HG03135 (cell line): Measurements from ENCODE around the gene PNMT.

Source experiments
- ATAC-seq: cut with Tn5 transposase; IDR thresholded peaks from one replicate; pipeline ENCODE4 v1.9.1; 2021; ENCODE audit warnings: mild to moderate bottlenecking, moderate library complexity; ENCODE audit not compliant: unreplicated experiment

PNMT gene

GRCh38 chr17:39666601-39667261, 1.5 kb upstream of the PNMT start:
- no peak for ATAC-seq

- no peak for ATAC-seq
These were observed 850 bp upstream of the PNMT start for GRCh38 chr17:39667262-39667944.

- no peak for ATAC-seq
These were observed 1.9 kb downstream of the PNMT start for GRCh38 chr17:39669897-39670735.

GRCh38 chr17:39670746-39671145, 2.5 kb downstream of the PNMT start:
- no peak for ATAC-seq

GRCh38 chr17:39671651-39672521, 3.6 kb downstream of the PNMT start:
- ATAC-seq: no peak

GRCh38 chr17:39672522-39673334, 4.5 kb downstream of the PNMT start:
- ATAC-seq: no peak

GRCh38 chr17:39673335-39674081, 5.3 kb downstream of the PNMT start:
- no peak for ATAC-seq

GRCh38 chr17:39674179-39674578, 5.9 kb downstream of the PNMT start:
- no peak for ATAC-seq

GRCh38 chr17:39674702-39675389, 6.6 kb downstream of the PNMT start:
- ATAC-seq: no peak

GRCh38 chr17:39675390-39676082, 7.3 kb downstream of the PNMT start:
- ATAC-seq: no peak

GRCh38 chr17:39676198-39676819, 8.1 kb downstream of the PNMT start:
- ATAC-seq: no peak

GRCh38 chr17:39677072-39677471, 8.8 kb downstream of the PNMT start:
- ATAC-seq: no peak

- ATAC-seq: no peak
These were observed 9.5 kb downstream of the PNMT start for GRCh38 chr17:39677542-39678339.

GRCh38 chr17:39678340-39679116, 10.3 kb downstream of the PNMT start:
- ATAC-seq: no peak

- no peak for ATAC-seq
These were observed 11.4 kb downstream of the PNMT start for GRCh38 chr17:39679521-39680192.
